GM04503 (cell line): ENCODE measurements around the gene CDCA8.
A peak's percentile ranks its signal among the peaks of the same experiment; 100 is the strongest.

ENCODE experiments used
- DNase-seq: peaks from one replicate; pipeline ENCODE4 v3.0.0-alpha.2; 2012; ENCODE audit warnings: low read depth

The CDCA8 gene

GRCh38 chr1:37692078-37692833 is at the start of gene CDCA8:
TSS of gene CDCA8 (plus strand) at chr1:37692516. CDS start at chr1:37692691, 175 bp downstream.
- DNase-seq: peak; percentile 84

- DNase-seq: no peak
Observed at GRCh38 chr1:37647281-37647680, 45.0 kb upstream of the CDCA8 start.

GRCh38 chr1:37650173-37650572 is 42.1 kb upstream of the CDCA8 start:
- no peak for DNase-seq

GRCh38 chr1:37650721-37651120 is 41.6 kb upstream of the CDCA8 start:
- DNase-seq: no peak

GRCh38 chr1:37651803-37652202 is 40.5 kb upstream of the CDCA8 start:
- no peak for DNase-seq

GRCh38 chr1:37652976-37653375 is 39.3 kb upstream of the CDCA8 start:
- DNase-seq: no peak

- no peak for DNase-seq
Observed at GRCh38 chr1:37653906-37654305, 38.4 kb upstream of the CDCA8 start.

- no peak for DNase-seq
Observed at GRCh38 chr1:37655274-37655673, 37.0 kb upstream of the CDCA8 start.

- DNase-seq: no peak
Observed at GRCh38 chr1:37656026-37656425, 36.3 kb upstream of the CDCA8 start.

GRCh38 chr1:37656881-37657280 is 35.4 kb upstream of the CDCA8 start:
- DNase-seq: no peak

GRCh38 chr1:37657620-37658412 is 34.5 kb upstream of the CDCA8 start:
- DNase-seq: no peak

GRCh38 chr1:37658486-37658885 is 33.8 kb upstream of the CDCA8 start:
- DNase-seq: no peak

- DNase-seq: no peak
Observed at GRCh38 chr1:37660664-37661063, 31.7 kb upstream of the CDCA8 start.

- DNase-seq: no peak
Observed at GRCh38 chr1:37661401-37661800, 30.9 kb upstream of the CDCA8 start.

- no peak for DNase-seq
Observed at GRCh38 chr1:37662031-37662755, 30.1 kb upstream of the CDCA8 start.

GRCh38 chr1:37663426-37664000 is 28.8 kb upstream of the CDCA8 start:
- DNase-seq: no peak

GRCh38 chr1:37666241-37666867 is 26.0 kb upstream of the CDCA8 start:
- DNase-seq: no peak

- DNase-seq: peak; percentile 38
Observed at GRCh38 chr1:37667023-37667671, 25.2 kb upstream of the CDCA8 start.

- DNase-seq: no peak
Observed at GRCh38 chr1:37670133-37670532, 22.2 kb upstream of the CDCA8 start.

- DNase-seq: no peak
Observed at GRCh38 chr1:37671261-37671660, 21.1 kb upstream of the CDCA8 start.

- DNase-seq: no peak
Observed at GRCh38 chr1:37672136-37672870, 20.0 kb upstream of the CDCA8 start.
